ENCODE measurements around the gene DIAPH3.

DIAPH3 gene

GRCh38 chr13:59766236-59766635 is 397.5 kb downstream of the DIAPH3 start:
- no peak for DNase-seq

- no peak for DNase-seq
Measured at GRCh38 chr13:59755632-59756290, 408.0 kb downstream of the DIAPH3 start.

DNA sequence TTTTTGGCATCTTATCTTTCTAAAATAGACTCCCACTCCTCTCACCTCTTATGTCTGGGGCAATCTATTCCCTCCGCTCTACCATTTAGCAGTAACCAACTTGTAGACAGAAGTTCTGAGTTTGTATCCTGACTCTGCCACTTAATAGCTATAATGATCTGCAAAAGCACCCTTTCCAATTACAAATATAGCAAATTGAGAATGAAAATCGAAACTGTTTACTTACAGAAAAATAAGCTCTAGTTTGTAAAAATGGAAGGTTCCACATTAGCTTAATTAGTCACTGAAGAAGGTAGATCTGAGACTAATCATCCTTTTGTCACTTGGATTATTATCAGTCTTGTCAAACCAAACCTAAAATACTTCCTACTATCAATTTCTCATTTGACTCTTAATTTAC is 409.3 kb downstream of the DIAPH3 start:
- no peak for DNase-seq

DNA sequence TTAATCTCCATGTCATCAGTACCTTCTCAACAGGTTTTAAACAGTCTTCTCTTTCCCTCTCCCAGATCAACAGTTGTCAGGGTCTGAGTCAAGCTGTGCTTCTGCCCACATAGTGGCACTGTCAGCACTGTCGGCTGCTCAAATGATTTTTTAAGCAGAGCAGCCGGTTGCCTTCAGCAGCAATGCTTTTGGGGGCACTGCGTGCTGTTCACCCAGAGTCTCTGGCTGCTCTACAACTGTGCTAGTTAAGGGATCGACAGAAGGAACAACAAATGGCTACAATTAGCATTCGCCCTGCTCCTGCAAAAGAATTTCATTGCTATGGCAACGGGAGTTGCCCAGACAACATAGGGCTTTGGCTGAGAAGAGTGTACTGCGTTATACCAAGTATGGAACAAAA is 412.9 kb downstream of the DIAPH3 start:
- peak; percentile 45 for DNase-seq

GRCh38 chr13:59748046-59748445 is 415.7 kb downstream of the DIAPH3 start:
- no peak for DNase-seq

GRCh38 chr13:59747529-59747928 is 416.2 kb downstream of the DIAPH3 start:
- DNase-seq = no peak

- no peak for DNase-seq
Measured at GRCh38 chr13:59746291-59746962, 417.3 kb downstream of the DIAPH3 start.

GRCh38 chr13:59745392-59745788 is 418.3 kb downstream of the DIAPH3 start:
- DNase-seq = no peak

GRCh38 chr13:59744747-59745391 is 418.9 kb downstream of the DIAPH3 start:
- no peak for DNase-seq

GRCh38 chr13:59743195-59743594 is 420.5 kb downstream of the DIAPH3 start:
- no peak for DNase-seq

GRCh38 chr13:59742467-59742866 is 421.3 kb downstream of the DIAPH3 start:
- no peak for DNase-seq

DNA sequence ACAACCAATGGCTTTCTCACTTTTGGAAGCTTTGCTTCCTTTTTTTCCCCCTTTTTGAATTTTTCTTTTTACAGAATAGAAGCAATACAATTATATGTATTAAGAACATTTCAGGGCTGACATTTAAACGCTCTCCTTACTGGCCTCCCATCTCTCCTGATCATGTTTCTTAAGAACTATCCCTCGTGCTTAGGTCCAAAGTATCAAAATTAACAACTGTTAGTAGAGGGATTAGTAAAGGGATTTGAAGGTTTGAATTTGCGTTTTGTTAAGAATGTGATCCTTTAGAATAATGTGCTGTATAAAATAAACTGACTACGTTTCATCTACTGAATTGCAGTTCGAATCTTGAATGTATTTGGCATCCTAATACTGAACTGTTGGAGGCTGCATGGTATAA is 424.8 kb downstream of the DIAPH3 start:
- no peak for DNase-seq

GRCh38 chr13:59734393-59734792 is 429.3 kb downstream of the DIAPH3 start:
- DNase-seq = no peak

- no peak for DNase-seq
Measured at GRCh38 chr13:59733744-59734143, 430.0 kb downstream of the DIAPH3 start.

DNA sequence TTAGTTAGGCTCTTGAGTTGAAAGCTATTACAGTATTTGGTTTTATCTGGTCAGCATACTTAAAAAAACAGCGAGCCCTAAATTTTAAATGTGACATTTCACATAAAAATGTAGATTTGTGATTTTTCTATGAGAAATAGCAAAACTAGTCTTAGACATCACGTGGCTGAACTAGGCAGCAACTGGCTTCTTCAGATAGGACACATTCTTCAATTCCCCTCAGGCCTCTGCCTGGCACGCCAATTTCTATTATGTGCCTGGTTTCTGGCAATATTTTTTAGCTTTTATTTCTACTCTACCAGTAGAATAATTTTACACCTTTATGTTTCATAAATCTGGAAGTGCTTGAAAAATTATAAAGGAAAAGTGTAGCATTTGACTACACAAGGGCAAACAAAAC is 433.7 kb downstream of the DIAPH3 start:
- DNase-seq = no peak

GRCh38 chr13:59728896-59729545 is 434.7 kb downstream of the DIAPH3 start:
- DNase-seq = no peak

GRCh38 chr13:59721926-59722910 is 441.5 kb downstream of the DIAPH3 start:
- peak; percentile 31 for DNase-seq

- no peak for DNase-seq
Measured at GRCh38 chr13:59715611-59716010, 448.1 kb downstream of the DIAPH3 start.

DNA sequence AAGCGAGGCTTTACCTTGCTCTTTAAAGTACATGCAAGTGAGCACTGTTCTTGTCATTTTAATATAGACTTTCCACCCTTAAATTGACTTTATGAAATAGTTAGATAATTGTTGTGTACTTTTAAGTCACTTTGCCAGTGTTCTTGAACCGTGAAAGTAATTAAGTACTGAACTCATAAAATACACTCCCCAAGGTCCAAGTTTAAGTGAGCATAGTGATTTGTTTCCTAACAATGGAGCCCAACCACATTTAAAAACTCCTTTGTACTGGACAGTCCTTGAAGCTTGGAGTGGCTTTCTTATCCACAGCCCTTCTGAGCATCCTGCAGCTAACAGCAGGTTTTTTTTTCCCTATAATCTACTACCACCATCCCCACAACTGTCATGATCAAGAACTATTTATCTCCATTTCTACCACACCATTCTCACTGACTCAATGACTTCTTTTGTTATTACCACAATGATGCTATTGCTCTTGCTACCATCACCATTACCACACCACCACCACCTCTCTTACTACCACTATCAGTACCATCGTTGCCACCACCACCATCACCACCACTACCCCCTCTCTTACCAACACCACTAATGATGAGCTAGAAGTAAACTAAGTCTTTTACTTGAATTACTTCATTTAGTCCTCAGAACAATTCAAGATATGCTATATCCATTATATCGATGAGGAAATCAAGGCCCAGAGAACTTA is 452.6 kb downstream of the DIAPH3 start:
- peak; percentile 54 for DNase-seq

GRCh38 chr13:59710416-59710815 is 453.3 kb downstream of the DIAPH3 start:
- DNase-seq = no peak

- DNase-seq = no peak
Measured at GRCh38 chr13:59706101-59706976, 457.4 kb downstream of the DIAPH3 start.

Data from NCI-H2227 treated with DMSO at 0.1 percent for 48 hours (cell line).